PC-3 (cell line): ENCODE data around the gene TP53RK.

Experiments used
- CTCF ChIP-seq: fragments of 300-600 bp; sonication (generic); conservative IDR thresholded peaks from 2 replicates; pipeline ENCODE4 v1.5.1; 2017; ENCODE audit warnings: antibody characterized with exemption, low read depth, mild to moderate bottlenecking, low read length
- EZH2 ChIP-seq: fragments of 300-600 bp; sonication (generic); IDR thresholded peaks from one replicate; pipeline ENCODE4 v1.6.1; 2017; ENCODE audit warnings: antibody characterized with exemption, mild to moderate bottlenecking, low read length; ENCODE audit not compliant: unreplicated experiment

- TF ChIP-seq CTCF (no peak), EZH2 (no peak)
Measured at GRCh38 chr20:46721476-46721875, 32.2 kb upstream of the TP53RK start.
